H1 (cell line): ENCODE results near the gene CACNA2D3. TPM values are rescaled to one million over a fixed set of nuclear protein-coding genes. Genes with fewer than 3 reads are reported as not detected.
A peak's percentile ranks its signal among the peaks of the same experiment; 100 is the strongest.

Source experiments
- CTCF ChIA-PET: fragments of 300-600 bp; sonication (Branson Sonifier 250); formaldehyde crosslinking; loops from one replicate; lab custom pipeline; 2021; ENCODE audit not compliant: partially characterized antibody; lab: Charles Lee
- POLR2A ChIA-PET: fragments of 300-600 bp; sonication (Branson Sonifier 250); formaldehyde crosslinking; loops from one replicate; lab custom pipeline; 2021; ENCODE audit warnings: inconsistent platforms; ENCODE audit not compliant: partially characterized antibody; lab: Charles Lee
- DNase-seq, 2 experiments: peaks; one replicate each; pipeline versions ENCODE4 v3.0.0 to v3.0.0-alpha.2; 2010 to 2022; ENCODE audit warnings: low spot score in 2 of 2, low read depth in 1 of 2, mixed read lengths in 1 of 2
- FAIRE-seq: peaks from 2 replicates; lab custom pipeline; 2011; peaks lifted over from hg19 to GRCh38; lab: Jason Lieb, UNC
- H2AFZ ChIP-seq: 2 replicates; pipeline ENCODE4 v1.8.1; 2012; ENCODE audit warnings: low read length, inconsistent platforms
- H2AK5ac ChIP-seq: 2 replicates; pipeline ENCODE4 v1.6.1; 2013; ENCODE audit warnings: low read depth, low read length
- H2BK120ac ChIP-seq: replicated peaks from 2 replicates; pipeline ENCODE3; 2013; ENCODE audit warnings: low read depth, low read length, inconsistent platforms
- H2BK12ac ChIP-seq: 2 replicates; pipeline ENCODE4 v1.6.1; 2013; ENCODE audit warnings: low read depth, low read length
- H2BK15ac ChIP-seq: 2 replicates; pipeline ENCODE4 v1.6.1; 2013; ENCODE audit warnings: low read length
- H2BK20ac ChIP-seq: 2 replicates; pipeline ENCODE4 v1.6.1; 2013; ENCODE audit warnings: low read length
- H2BK5ac ChIP-seq: 2 replicates; pipeline ENCODE4 v1.6.1; 2013; ENCODE audit warnings: low read depth, low read length
- H3K14ac ChIP-seq: 2 replicates; pipeline ENCODE4 v1.6.1; 2013; ENCODE audit warnings: inconsistent platforms; ENCODE audit not compliant: insufficient read length
- H3K18ac ChIP-seq: 2 replicates; pipeline ENCODE4 v1.6.1; 2013; ENCODE audit warnings: low read length; ENCODE audit errors: extremely low read depth
- H3K23ac ChIP-seq: 2 replicates; pipeline ENCODE4 v1.6.1; 2013; ENCODE audit warnings: inconsistent platforms; ENCODE audit not compliant: insufficient read length
- H3K23me2 ChIP-seq: 2 replicates; pipeline ENCODE4 v1.6.1; 2013; ENCODE audit warnings: low read depth, low read length
- H3K27ac ChIP-seq: 2 replicates; pipeline ENCODE4 v1.6.1; 2011; ENCODE audit warnings: low read depth, low read length, inconsistent platforms
- H3K27me3 ChIP-seq, 4 experiments: replicated peaks in 1 of 4; 1 replicate in 1 of 4; 2 replicates in 3 of 4; pipeline versions ENCODE4 v1.6.1 to v1.8.1; 2011 to 2013; ENCODE audit warnings: low read length in 3 of 4, mild to moderate bottlenecking in 3 of 4, inconsistent platforms in 2 of 4, mixed read lengths in 2 of 4, moderate library complexity in 1 of 4; ENCODE audit not compliant: control insufficient read depth in 3 of 4, insufficient read depth in 3 of 4; ENCODE audit errors: extremely low read depth in 1 of 4
- H3K36me3 ChIP-seq, 4 experiments: 2 replicates each; pipeline versions ENCODE4 v1.6.1 to v1.8.1; 2011 to 2013; ENCODE audit warnings: mild to moderate bottlenecking in 4 of 4, low read length in 3 of 4, moderate library complexity in 2 of 4, control low read depth in 1 of 4, inconsistent platforms in 1 of 4; ENCODE audit not compliant: insufficient read depth in 4 of 4, control insufficient read depth in 2 of 4
- H3K4ac ChIP-seq: replicated peaks from 2 replicates; pipeline ENCODE3; 2013; ENCODE audit warnings: low read length, low read depth, mixed read lengths, inconsistent platforms; ENCODE audit not compliant: insufficient read length
- H3K4me1 ChIP-seq, 4 experiments: replicated peaks in 1 of 4; 1 replicate in 1 of 4; 2 replicates in 3 of 4; pipeline versions ENCODE4 v1.6.1 to v1.8.1; 2011 to 2013; ENCODE audit warnings: low read length in 3 of 4, inconsistent platforms in 2 of 4, mixed read lengths in 1 of 4; ENCODE audit not compliant: insufficient read depth in 4 of 4, control insufficient read depth in 3 of 4
- H3K4me2 ChIP-seq, 2 experiments: 2 replicates each; pipeline versions ENCODE4 v1.6.1 to v1.8.1; 2011 to 2013; ENCODE audit warnings: low read depth in 2 of 2, low read length in 2 of 2, control low read depth in 1 of 2, inconsistent platforms in 1 of 2, mild to moderate bottlenecking in 1 of 2; ENCODE audit not compliant: insufficient read depth in 1 of 2
- H3K4me3 ChIP-seq, 4 experiments: fragments of 200-600, 300-600 bp in 1 of 4; sonication (generic), shearing (Covaris generic), sonication (Bioruptor Twin) in 1 of 4; 2 replicates each; pipeline versions ENCODE4 v1.5.1 to v1.8.1; 2011 to 2016; ENCODE audit warnings: low read length in 4 of 4, low read depth in 3 of 4, control low read depth in 2 of 4, inconsistent platforms in 2 of 4, mild to moderate bottlenecking in 2 of 4, mixed read lengths in 1 of 4, moderate library complexity in 1 of 4; ENCODE audit not compliant: insufficient read depth in 2 of 4; ENCODE audit errors: extremely low read depth in 1 of 4
- H3K56ac ChIP-seq: replicated peaks from 2 replicates; pipeline ENCODE3; 2013; ENCODE audit warnings: low read depth, mild to moderate bottlenecking, mixed read lengths, low read length, inconsistent platforms; ENCODE audit not compliant: insufficient read length
- H3K79me1 ChIP-seq: 2 replicates; pipeline ENCODE4 v1.6.1; 2013; ENCODE audit warnings: low read depth, low read length, control low read depth
- H3K79me2 ChIP-seq, 2 experiments: 2 replicates each; pipeline versions ENCODE4 v1.6.1 to v1.8.1; 2012 to 2013; ENCODE audit warnings: low read length in 2 of 2, mild to moderate bottlenecking in 2 of 2, inconsistent platforms in 1 of 2; ENCODE audit not compliant: insufficient read depth in 2 of 2, control insufficient read depth in 1 of 2
- H3K9ac ChIP-seq, 4 experiments: replicated peaks in 1 of 4; 1 replicate in 1 of 4; 2 replicates in 3 of 4; pipeline versions ENCODE4 v1.6.1 to v1.8.1; 2011 to 2013; ENCODE audit warnings: low read depth in 3 of 4, low read length in 3 of 4, control low read depth in 2 of 4, mild to moderate bottlenecking in 2 of 4, moderate library complexity in 2 of 4, inconsistent platforms in 1 of 4; ENCODE audit errors: extremely low read depth in 1 of 4
- H3K9me3 ChIP-seq, 2 experiments: 2 replicates each; pipeline versions ENCODE4 v1.6.1 to v1.8.1; 2012 to 2013; ENCODE audit warnings: mild to moderate bottlenecking in 2 of 2, moderate library complexity in 2 of 2, control low read depth in 1 of 2, inconsistent platforms in 1 of 2, low read depth in 1 of 2, low read length in 1 of 2, mixed read lengths in 1 of 2; ENCODE audit not compliant: insufficient read depth in 2 of 2
- H4K20me1 ChIP-seq, 2 experiments: replicated peaks in 1 of 2; 2 replicates each; pipeline versions ENCODE3 to v1.8.1; 2011 to 2013; ENCODE audit warnings: inconsistent platforms in 2 of 2, low read length in 2 of 2, mild to moderate bottlenecking in 1 of 2; ENCODE audit not compliant: insufficient read depth in 2 of 2, control insufficient read depth in 1 of 2
- H4K5ac ChIP-seq: 2 replicates; pipeline ENCODE4 v1.6.1; 2013; ENCODE audit warnings: low read length, low read depth, mixed read lengths, inconsistent platforms; ENCODE audit not compliant: insufficient read length
- H4K8ac ChIP-seq: 2 replicates; pipeline ENCODE4 v1.8.0; 2013; ENCODE audit warnings: mild to moderate bottlenecking, moderate library complexity, low read length, inconsistent platforms; ENCODE audit not compliant: insufficient read depth; ENCODE audit errors: extremely low read depth
- H4K91ac ChIP-seq: replicated peaks from 2 replicates; pipeline ENCODE3; 2013; ENCODE audit warnings: low read length, mixed read lengths, inconsistent platforms; ENCODE audit not compliant: insufficient read length
- ATF3 ChIP-seq: IDR thresholded peaks from 2 replicates; pipeline ENCODE4 v1.6.1; 2011; ENCODE audit warnings: low read depth, mild to moderate bottlenecking, low read length; ENCODE audit not compliant: insufficient read depth
- BCL11A ChIP-seq, 2 experiments: IDR thresholded peaks; one replicate each; pipeline ENCODE4 v1.6.1; 2011; ENCODE audit warnings: low read depth in 2 of 2, low read length in 2 of 2, mild to moderate bottlenecking in 2 of 2
- EP300 ChIP-seq, 2 experiments: IDR thresholded peaks; 1 replicate in 1 of 2; 2 replicates in 1 of 2; pipeline ENCODE4 v1.6.1; 2011 to 2012; ENCODE audit warnings: low read depth in 2 of 2, low read length in 2 of 2, mild to moderate bottlenecking in 2 of 2, borderline replicate concordance in 1 of 2, inconsistent platforms in 1 of 2, moderate library complexity in 1 of 2
- GABPA ChIP-seq: IDR thresholded peaks from 2 replicates; pipeline ENCODE4 v1.6.1; 2011; ENCODE audit warnings: mild to moderate bottlenecking, low read length, moderate library complexity, borderline replicate concordance; ENCODE audit not compliant: insufficient read depth
- HDAC6 ChIP-seq: IDR thresholded peaks from one replicate; pipeline ENCODE4 v1.7.1; 2012; ENCODE audit warnings: low read depth, mild to moderate bottlenecking, inconsistent platforms, low read length, moderate library complexity
- RNF2 ChIP-seq: fragments of 200-900, 300-1000 bp; sonication (generic); IDR thresholded peaks from 2 replicates; pipeline ENCODE4 v1.7.1; 2016; ENCODE audit warnings: borderline replicate concordance, low read depth, mild to moderate bottlenecking, antibody characterized with exemption, low read length; ENCODE audit not compliant: poor library complexity, severe bottlenecking; ENCODE audit errors: missing control alignments
- SIX5 ChIP-seq: IDR thresholded peaks from 2 replicates; pipeline ENCODE4 v1.6.1; 2011; ENCODE audit warnings: mild to moderate bottlenecking, low read depth, low read length
- TAF7 ChIP-seq: optimal IDR thresholded peaks from 2 replicates; pipeline ENCODE3; 2011; ENCODE audit warnings: low read depth, mild to moderate bottlenecking, inconsistent platforms, low read length, moderate library complexity, borderline replicate concordance
- USF2 ChIP-seq: IDR thresholded peaks from 2 replicates; pipeline ENCODE4 v1.6.1; 2011; ENCODE audit warnings: low read length, improper control_type of control experiment
- WGBS, 2 experiments: shearing (Covaris generic) in 1 of 2; methylation state at CpG; one replicate each; pipeline versions ENCODE4 v1.1.6 to v1.1.7; 2013 to 2015; ENCODE audit warnings: low lambda C conversion rate in 2 of 2, mixed read lengths in 2 of 2, inconsistent platforms in 1 of 2, low coverage in 1 of 2, missing lambda C conversion rate in 1 of 2; ENCODE audit not compliant: insufficient replicate concordance in 2 of 2, insufficient coverage in 1 of 2, insufficient read length in 1 of 2; ENCODE audit errors: extremely low coverage in 1 of 2, missing lambda C conversion rate in 1 of 2; 5-methylcytosine and 5-hydroxymethylcytosine counted together
- polyA plus RNA-seq, 7 experiments: library from polyadenylated mRNA; depleted of rRNA in 3 of 7; stranded (reverse) in 5 of 7; unstranded in 2 of 7; fragments of >200 nt in 5 of 7; fragments of 200-250 nt in 2 of 7; gene quantifications; 1 replicate in 5 of 7; 2 replicates in 1 of 7; 4 replicates in 1 of 7; pipeline versions ENCODE4 v1.2.1 to v1.2.3, GENCODE V29; 2011 to 2013; ENCODE audit warnings: missing spikeins in 2 of 7, mixed read lengths in 2 of 7
- total RNA-seq: library from RNA; stranded (reverse); fragmentation: NEBNext Ultra II Directional; extraction: Animal tissue kit (Norgen Biotek cat#: 25700); gene quantifications from 2 replicates; pipeline ENCODE4 v1.2.1, GENCODE V29; 2021

CACNA2D3 gene
- total and polyA plus RNA-seq, 2 of the 8 experiments (the other 6 are each of a cell fraction or from before 2014, with no cell fraction given), result 1.5 to 1.8 TPM

- H3K4ac ChIP-seq, result peak overlapping the region; percentile 47
- POLR2A ChIA-PET, result interaction anchor here (1.0 to 3.3 kb wide), 4 partner anchors 8 to 29 kb away, joined by 3 to 87 read pairs (median 8); no protein-coding TSS in a partner anchor
- no peak overlapping the region for H3K14ac ChIP-seq
- no peaks in the 10 kb centered on the region; the same call in 1 of the 2 replicates for H3K79me1 ChIP-seq
- peak overlapping the region; percentile 94 for H2BK12ac ChIP-seq
- H3K23me2 ChIP-seq, result peaks cover 2% of the 10 kb centered on the region; the same call in 1 of the 2 replicates
- H3K23ac ChIP-seq, result no peak overlapping the region
- H3K36me3 ChIP-seq, result peaks cover 0 to 20% (median 9%) of the 10 kb centered on the region in 4 experiments; a peak in 4 of 8 replicates
- H4K91ac ChIP-seq, result peak overlapping the region; percentile 92
- H2BK20ac ChIP-seq, result peak overlapping the region; percentile 98
- H3K4me3 ChIP-seq, result peak overlapping the region; percentile 3 to 45 (median 10); a peak in 4 of 8 replicates
- peak overlapping the region; percentile 33 for H3K56ac ChIP-seq
- WGBS, 2 experiments, result 75% methylated on average over 6 of the region's 6 CpGs; no CpG with 5 or more reads in 1 of the 2 experiments
- peaks cover 0 to 42% of the 10 kb centered on the region in 2 experiments; a peak in 2 of 4 replicates for H3K79me2 ChIP-seq
- H2AFZ ChIP-seq, result no peak overlapping the region
- peak overlapping the region; percentile 98 for H2BK5ac ChIP-seq
- H2BK120ac ChIP-seq, result peak overlapping the region; percentile 78
- peak overlapping the region; percentile 85 for H4K5ac ChIP-seq
- no peak for DNase-seq
- no peak for FAIRE-seq
- CTCF ChIA-PET, result no interaction called here
- H2AK5ac ChIP-seq, result peak overlapping the region; percentile 71
- H3K4me2 ChIP-seq, result peak overlapping the region; percentile 57 to 95
- peaks cover 3 to 9% of the 10 kb centered on the region in 2 experiments; a peak in 2 of 4 replicates for H3K9me3 ChIP-seq
- no peaks in the 10 kb centered on the region for H3K27me3 ChIP-seq
- H3K27ac ChIP-seq, result peak overlapping the region; percentile 65; the same call in 1 of the 2 replicates
- H3K4me1 ChIP-seq, result peaks cover 9 to 26% (median 23%) of the 10 kb centered on the region in 4 experiments
- H2BK15ac ChIP-seq, result 0 out of 2 replicates have a peak overlapping the region, but pooled peaks have one; percentile 7
- H4K8ac ChIP-seq, result no peak overlapping the region
- no peak overlapping the region; a peak in 1 of 7 replicates for H3K9ac ChIP-seq
- no peaks in the 10 kb centered on the region for H4K20me1 ChIP-seq
- peak overlapping the region; percentile 99 for H3K18ac ChIP-seq
- TF ChIP-seq RNF2 (no peak), GABPA (no peak), TAF7 (no peak), ATF3 (no peak), SIX5 (no peak), HDAC6 (no peak), BCL11A (IDR thresholded peaks at IDR 0.05; ENCODE audit: low read depth in 2 of 2, low read length in 2 of 2) (no peak), USF2 (no peak), EP300 (IDR thresholded peaks at IDR 0.05; ENCODE audit: borderline replicate concordance in 1 of 2, low read depth in 2 of 2, low read length in 2 of 2) (no peak)
Measured at GRCh38 chr3:54642147-54642546, 519.8 kb downstream of the CACNA2D3 start.
